Cerebellar nuclear complex (tissue), 1 donor: ENCODE measurements around the gene PRKAG2.
"Not testable (repeated sequence)": the region's sequence is repeated elsewhere in the genome, so short reads cannot be mapped to it uniquely, and the experiment has no call there.

Source experiments
- DNase-seq, 2 experiments: peaks; one replicate each; lab custom pipeline; 2025; lab: John Stamatoyannopoulos, UW

The PRKAG2 gene

DNA sequence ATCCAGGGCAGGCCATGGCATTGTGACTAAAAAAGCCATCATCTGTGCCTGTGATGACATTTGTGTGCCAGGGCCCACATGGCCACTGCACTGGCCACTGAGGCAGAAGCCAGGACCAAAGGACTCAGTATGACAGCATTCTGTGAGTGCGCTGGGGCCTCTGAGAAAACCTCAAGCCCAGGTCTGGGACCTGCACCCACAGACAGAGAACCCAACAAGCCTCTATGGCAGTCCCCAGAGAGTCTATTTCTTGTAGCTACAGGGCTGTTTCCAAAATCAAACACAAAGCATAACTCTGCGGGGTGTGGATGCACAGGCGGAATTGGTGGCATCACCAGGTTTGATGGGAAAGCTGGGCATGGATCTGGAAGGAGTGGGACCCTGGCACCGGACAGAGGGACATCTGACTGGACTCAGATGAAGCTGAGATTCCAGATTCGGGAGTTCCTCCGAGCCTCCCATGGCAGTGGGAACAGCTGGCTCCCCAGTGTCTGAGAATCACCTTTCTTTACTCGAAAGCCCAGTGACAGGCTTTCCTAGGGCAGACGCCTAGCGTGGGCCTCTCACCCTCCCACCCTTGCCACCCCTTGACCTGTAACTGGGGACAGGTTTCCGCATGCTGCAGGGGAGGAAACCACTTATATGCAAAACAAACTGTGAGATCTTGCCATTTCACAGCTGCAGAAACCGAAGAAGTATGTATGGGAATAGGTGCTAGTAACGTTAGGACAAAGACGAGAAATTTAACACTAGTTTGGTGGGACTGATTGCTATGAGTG, 286.7 kb downstream of the PRKAG2 start:
- no peak for DNase-seq

DNA sequence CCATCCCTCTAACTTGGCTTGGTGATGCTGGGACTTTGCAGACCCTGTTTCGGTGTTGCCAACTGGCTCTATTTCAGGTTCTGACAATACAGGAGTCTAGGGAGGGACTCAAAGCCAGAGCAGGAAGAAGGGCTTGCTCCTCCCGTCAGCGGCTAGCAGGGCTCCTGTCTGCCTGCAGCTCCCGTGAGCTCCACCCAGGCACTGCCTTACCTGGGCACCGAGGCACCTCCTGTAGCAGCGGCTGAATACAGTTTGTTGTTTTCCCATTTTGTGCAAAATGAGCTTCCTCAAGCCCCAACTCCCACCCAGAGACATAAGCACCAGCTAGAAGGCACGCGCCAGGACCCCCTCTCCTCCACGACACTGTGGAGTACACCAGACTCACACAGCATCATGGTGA, 287.9 kb downstream of the PRKAG2 start:
- no peak for DNase-seq

DNA sequence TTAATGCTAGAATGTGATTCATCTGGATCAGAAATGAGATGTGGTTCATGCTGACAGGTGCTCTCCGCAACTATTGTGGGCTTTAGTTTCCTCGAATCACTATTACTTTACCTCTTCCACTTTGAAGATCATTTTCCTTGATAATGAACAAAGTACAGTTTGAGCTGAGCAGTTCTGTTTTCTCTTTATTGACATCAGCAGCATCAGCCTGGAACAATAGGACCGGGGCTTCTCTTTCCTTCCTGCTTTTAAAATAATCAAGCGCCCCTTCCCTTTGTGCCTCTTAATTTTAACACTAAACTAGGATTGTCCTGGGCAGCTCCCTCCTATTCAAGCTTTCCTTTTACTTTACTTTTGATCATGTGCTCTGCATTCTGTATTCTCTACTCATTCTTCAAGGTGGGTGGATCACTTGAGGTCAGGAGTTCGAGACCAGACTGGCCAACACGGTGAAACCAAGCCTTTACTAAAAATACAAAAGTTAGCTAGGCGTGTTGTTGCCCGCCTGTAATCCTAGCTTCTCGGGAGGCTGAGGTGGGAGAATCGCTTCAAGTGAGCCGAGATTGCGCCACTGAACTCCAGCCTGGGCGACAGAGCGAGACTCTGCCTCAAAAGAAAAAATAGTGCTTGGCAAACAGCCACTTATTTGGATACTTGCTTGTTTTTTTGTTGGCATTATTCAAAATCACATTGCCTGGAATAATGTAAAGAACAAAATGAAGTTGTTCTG, 290.2 kb downstream of the PRKAG2 start:
- DNase-seq = no peak

DNA sequence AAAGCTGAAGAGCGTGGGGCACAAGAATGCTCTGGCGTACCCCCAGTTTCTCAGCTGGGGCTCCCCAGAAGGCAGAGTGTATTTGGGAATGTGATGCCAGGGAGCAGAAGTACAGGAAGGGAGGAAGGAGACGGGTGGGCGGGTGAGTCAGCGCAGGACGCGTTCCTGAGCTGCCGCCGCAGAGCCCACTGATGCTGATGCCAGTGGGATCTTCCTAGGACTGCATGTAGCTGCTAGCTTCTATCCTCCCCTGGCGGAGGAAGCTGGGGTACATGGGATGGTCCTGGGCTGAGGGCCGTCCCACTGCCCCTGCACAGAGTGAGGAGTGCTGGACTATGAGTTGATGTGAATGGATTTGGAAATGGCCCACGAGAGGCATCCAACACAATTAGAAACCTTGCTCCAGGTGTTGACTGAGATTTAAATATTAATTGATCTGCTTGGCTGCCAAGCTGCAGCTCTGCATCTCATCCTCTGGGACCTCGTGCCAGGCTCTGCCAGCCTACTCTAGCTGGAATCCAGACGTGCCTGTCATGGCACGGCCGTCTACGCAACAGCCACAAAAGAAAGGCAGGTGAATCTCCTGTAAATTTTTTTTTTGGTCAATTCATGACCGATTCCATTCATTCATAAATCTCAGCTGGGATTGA, 291.0 kb downstream of the PRKAG2 start:
- no peak for DNase-seq

DNA sequence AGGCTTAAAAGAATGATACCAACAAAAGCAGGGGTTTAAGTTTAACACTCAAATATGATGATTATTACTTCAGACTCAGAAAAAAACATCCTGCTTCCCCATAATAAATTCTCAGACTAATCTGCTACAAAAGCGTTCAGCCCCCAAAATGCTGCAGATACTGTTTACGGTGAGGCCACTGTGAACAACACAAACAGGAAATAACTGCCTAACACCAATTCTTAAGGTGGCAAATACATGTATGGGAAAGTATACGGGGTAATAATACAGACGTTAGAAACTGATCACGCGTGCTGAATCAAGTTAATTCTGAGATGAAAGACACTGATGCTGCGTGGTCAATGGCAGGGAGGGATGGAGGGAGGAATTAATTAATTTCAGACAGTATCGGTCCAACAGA, 295.2 kb downstream of the PRKAG2 start:
- no peak for DNase-seq

DNA sequence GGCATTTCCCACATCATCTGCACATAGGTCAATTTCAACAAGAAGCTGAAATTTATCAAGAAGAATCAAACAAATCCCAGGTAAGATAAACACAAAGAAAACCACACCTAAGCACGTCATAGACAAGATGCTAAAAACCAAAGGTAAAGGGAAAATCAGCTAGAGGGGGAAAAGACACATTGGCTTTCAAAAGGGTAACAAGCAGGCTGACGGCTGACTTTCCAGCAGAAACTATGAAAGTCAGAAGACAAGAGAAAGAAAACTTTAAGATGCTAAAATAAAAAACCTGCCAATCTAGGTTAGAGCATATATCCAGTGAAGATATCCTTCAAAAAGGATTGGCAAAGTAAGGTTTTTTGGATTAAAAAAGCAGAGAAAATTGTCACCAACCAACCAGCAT, 297.3 kb downstream of the PRKAG2 start:
- no peak for DNase-seq

DNA sequence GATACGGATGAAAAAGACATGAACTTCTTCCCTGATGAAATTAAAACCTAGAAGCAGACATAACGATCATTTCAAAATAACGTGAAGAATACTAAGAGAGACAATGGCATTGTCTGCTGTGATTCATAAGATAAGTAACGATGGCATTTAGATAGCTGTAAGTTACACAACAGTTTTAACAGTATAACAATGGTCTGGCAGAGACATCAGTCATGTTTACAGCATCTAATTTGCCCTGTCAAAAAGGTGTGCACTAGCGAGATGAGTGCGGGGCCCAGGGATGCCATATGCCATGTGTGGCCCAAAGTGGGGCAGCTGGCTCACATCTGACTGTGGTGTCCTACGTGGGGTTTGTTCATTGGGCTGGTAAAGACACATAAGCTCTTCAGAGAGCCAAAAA, 301.5 kb downstream of the PRKAG2 start:
- DNase-seq = no peak

DNA sequence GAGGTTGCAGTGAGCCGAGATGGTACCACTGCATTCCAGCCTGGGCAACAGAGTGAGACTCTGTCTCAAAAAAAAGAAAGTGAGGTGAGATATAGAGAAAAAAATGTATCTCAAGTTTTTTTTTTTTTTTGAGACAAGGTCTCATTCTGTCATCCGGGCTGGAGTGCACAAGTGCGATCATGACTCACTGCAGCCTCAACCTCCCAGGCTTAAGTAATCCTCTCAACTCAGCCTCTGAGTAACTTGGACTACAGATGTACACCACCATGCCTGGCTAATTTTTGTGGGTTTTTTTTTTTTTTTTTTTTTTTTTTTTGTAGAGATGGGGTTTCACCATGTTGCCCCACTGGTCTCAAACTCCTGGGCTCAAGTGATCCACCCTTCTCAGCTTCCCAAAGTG, 303.9 kb downstream of the PRKAG2 start:
- not testable (repeated sequence) for DNase-seq

DNA sequence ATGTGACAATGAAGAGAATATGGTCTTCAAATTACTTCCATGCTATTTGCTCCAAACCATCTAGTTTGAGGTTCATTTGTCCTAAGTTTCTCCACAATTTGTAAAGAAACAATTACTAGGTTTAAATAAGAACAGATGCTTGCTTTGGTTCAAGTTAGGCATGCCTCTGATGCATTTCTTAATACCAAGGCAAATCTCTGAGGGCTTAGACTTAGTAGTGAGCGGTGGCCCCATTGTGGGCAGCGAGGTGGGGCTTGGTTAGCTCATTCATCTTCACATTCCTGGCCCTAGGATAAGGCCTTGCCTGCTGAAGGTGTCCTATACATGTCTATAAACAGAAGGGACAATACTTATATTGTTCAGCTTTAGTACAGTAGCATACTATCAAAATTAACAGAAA, 304.8 kb downstream of the PRKAG2 start:
- no peak for DNase-seq

DNA sequence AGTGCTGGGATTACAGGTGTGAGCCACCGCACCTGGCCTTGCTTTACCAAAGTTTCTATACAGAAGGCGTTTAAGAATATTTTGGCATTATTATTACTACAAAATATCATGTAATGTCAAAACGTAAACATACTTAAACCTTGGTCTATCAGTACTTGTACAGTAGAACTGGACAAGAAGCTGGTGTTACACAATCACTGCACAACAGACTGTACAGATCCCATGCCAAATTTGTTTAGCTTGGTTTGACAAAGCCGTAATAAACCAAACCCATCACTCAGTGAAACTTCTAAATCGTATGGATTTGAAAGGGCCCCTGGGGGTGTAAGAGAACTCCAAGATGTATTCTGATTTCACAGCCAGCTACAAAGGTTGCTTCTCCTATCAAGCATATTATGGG, 305.4 kb downstream of the PRKAG2 start:
- no peak for DNase-seq

DNA sequence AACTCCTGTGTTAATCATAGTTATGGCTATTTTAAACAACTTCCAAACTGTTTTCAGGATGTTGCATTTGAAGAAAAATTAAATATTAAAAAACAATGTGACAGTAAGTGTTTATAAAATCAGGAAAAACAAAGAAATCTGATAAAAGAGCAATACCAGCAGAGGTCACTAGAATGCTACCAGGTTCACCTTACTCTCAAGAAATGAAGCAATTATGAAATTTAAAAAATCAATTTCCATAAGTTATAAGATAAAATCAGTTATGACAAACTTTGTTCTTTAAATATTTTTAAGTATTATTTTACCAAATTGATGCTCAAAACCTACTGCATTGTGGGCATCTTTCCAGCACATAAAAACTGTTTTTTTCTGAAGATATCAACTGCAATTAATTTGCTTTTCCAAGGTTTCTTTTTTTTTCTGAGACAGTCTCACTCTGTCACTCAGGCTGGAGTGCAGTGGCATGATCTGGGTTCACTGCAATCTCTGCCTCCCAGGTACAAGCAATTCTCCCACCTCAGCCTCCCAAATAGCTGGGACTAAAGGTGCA, 306.5 kb downstream of the PRKAG2 start:
- no peak for DNase-seq

DNA sequence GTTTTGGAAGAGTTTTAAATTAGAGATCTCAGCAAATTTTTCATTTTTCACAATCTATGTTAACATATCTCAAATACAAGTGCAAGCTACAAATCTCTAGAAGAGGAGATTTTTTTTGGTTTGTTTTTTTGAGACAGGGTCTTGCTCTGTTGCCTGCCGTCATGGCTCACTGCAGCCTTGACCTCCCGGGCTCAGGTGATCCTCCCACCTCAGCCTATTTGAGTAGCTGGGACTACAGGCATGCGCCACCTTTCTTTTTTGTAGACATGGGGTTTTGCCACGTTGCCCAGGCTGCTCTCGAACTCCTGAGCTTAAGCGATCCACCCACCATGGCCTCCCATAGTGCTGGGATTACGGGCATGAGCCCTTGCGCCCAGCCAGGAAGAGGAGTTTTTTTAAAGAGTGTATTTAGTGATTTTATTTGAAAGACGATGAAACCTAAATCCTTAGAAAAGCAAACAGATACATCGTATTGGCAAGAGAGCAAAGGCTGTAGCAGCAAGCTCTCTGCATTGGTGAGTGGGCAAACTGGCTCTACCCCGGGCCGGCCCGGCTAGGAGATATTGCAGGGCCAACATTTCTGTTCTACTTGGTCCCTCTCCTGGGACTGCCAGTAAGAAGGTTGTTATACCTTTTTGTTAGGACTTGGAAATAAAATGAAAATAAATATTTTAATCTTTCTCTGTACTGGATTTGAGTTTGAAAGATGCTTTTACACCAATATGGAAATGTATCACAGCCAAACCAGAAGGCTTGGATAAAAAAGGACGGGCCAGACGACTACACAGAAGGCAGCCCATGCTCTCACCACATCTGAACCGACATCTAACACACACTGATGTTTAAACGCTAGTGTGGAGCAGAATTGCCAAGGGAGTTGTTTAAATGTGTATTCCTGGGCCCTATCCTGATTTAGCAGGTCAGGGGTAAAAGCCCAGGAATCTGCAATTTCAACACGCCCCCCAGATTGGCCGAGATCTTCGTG, 307.7 kb downstream of the PRKAG2 start:
- DNase-seq = no peak

DNA sequence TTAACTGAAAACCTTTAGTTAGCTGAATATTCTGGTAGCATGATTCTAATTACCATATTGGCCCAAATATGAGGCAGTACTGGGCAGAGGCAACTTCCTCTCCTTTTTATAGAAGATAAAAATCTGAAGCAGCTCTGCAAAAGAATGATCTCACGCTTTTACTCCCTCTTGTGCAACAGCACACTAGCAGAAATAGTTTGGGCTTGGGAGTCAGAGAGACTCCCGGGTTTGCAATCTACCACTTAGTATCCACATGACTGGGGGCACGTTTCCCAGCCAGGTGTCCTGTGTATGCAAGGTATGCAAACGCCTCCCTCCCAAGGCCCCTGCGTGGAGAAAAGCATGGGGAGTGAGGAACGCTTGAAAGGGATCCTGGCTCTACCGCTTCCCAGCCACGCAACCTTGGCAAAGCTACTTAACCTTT, 310.0 kb downstream of the PRKAG2 start:
- no peak for DNase-seq

DNA sequence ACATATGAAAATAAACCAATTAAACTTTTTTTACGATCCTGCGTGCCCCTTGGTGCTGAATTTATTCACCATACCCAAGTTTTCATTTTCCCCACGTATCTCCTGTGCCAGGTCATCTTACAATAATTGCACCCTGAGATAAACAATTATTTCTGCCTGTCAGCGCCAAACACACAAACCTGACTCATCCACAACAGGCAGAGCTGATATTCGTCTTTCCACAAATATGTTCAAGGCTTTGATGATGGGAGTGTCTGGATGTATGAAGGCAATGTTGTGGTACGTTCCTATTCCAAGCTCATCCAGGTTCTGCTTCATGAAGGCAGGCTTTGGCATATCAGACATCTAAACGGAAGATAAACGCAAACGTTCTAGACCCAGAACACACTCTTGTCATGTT, 311.4 kb downstream of the PRKAG2 start:
- no peak for DNase-seq

DNA sequence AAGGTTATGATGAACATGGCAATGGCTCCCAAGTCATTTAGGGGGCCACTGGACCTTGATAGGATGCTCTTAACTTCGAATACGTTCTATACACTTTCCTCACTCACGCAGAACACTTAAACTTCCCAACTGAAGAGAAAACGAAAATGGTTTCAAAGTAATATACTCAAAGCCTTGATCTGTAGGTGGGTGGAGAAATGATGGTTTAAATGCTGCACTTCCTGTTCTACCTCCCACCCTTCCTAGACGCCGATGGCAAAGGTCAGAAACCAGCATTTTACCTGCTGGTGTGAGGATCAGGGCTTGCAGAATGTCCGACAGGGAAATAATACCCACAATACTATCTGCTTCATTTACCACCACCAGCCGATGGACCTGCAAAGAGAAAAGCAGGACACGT, 316.7 kb downstream of the PRKAG2 start:
- DNase-seq = no peak

DNA sequence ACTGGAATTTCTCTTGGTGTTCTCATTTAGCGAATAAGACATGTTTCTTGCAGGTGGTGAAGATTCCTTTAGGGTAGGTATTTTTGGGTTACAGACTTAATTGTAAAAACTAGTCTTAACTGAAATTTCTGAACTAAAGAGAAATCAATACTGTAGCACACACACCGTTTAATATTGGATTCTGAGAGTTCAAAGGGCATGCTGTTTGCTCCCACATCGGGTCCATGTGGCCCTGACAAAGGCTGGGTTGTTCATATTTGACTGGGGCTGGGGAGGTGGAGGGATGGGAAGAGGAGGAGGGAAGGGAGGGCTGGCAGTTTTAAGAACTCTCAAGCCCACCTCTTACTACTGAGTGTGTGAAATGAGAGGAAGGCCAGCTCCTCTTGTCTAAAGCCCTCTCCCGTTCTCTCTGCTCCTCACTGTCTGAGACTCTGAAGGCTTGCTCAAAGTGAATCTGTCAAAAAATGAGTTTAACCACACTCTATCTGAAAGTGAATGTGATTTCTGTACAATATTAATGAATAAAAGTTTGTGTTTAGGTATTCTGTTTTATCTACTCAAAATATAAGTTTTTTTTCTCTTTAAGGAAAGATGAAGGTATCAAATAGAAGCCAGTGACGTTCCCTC, 317.2 kb downstream of the PRKAG2 start:
- DNase-seq = no peak

DNA sequence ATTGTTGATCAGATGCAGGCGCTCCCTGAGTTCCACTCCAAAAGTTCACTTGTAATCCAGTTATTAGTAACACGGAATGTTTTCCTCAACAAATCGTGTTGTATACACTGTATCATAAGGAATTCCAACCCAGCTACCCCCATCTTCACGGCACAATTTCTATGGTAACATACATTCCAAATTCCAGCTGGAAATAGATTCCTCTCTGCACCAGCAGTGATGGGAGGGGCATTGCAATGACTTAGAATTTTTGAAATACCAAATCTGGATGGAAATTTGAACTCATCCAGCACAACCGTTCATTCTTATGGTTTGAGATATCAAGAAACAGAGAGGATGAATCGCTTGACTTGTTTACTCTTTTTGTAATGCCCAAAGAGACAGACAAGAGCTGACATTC, 318.3 kb downstream of the PRKAG2 start:
- no peak for DNase-seq

DNA sequence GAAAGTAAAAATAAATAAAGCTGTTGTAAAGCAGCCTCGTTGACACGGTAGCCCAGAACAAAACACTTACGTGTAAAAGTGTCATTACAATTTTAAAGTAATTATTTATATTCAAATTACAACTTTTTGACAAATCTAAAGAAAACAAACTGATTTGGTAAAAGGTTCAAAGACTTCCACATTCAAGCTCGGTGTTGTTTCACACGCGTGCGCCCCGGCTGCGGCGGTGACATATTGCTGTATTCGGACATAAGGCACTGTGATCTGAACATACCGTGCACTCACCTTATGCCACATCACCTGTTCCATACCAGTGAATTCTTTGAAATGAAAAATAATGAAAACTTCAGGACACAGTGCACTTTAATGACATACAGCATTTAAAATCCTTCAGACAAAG, 320.3 kb downstream of the PRKAG2 start:
- DNase-seq = no peak

DNA sequence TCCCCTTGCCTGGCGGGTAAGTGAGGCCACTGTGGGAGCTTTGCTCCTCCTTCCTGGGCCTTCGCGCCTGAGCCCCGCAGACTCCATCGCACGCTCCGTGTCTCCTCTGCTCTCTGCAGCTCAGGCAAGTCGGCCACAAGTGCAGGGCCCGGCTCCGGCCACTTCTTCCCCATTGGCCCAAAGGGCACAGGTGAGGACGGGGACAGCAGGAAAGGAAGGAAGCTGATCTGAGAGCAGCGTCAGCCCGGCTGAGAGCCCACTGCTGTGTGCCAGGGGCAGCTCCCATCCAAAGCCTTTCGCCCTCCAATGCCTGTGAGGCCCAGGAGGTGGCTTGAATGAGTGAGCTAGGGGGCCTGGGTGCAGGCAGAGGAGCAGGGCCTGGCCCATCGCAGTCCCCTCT, 323.6 kb downstream of the PRKAG2 start:
- DNase-seq = no peak

DNA sequence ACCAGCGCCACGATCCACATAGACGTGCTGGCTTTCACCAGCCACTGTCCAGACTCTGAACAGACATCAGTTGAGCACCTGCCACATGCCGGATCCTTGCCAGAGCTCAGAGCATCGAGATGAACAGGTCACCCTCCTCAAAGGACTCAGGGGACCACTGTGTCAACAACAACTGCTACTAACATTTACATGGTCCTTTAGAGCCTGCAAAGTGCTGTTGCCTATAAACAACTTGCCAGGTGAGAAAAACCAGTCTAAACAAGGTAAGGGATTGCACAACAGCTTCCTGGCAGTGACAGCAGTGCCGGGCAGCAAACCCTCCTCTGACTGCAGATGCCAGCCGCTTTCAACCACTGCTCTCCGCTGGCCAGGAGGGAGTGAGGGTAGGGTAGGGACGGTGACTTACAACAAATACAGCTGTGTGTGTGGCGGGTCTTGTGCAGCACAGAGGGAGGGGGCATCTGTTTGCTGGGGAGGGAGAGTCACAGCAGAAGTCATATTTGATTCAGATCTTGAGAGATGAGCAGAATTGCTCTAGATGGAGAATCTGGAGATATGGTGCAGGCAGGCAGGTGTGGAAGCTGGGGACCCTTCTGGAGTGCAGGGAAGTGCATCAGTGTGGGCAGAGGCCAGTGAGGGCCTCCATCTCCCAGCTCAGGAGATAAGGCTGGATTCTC, 324.4 kb downstream of the PRKAG2 start:
- DNase-seq = no peak

DNA sequence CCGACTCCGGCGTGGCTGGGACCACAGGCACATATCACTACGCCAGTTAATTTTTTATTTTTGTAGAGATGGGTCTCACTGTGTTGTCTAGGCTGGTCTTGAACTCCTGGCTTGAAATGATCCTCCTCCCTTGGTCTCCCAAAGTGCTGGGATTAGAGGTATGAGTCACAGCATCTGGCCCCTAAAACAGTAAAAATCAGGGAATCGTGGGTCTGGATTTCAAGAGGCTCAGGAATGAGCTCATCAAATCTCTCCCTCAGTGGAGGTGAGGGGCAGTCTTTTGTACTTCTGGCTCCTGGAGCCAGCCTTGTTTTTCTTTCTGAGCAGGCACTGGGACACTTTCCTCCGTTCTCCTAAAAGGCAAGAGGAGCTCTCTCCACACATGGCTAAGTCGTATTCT, 325.1 kb downstream of the PRKAG2 start:
- no peak for DNase-seq
